ENCODE results near the gene SLIT1.

The SLIT1 gene

GRCh38 chr10:97169911-97170693 lies 15.7 kb downstream of the SLIT1 start:
- no peak for DNase-seq

GRCh38 chr10:97169063-97169462 lies 16.7 kb downstream of the SLIT1 start:
- DNase-seq = no peak

- DNase-seq = no peak
Observed at GRCh38 chr10:97168645-97169044, 17.1 kb downstream of the SLIT1 start.

GRCh38 chr10:97165499-97165898 lies 20.3 kb downstream of the SLIT1 start:
- DNase-seq = no peak

- no peak for DNase-seq
Observed at GRCh38 chr10:97163781-97164501, 21.8 kb downstream of the SLIT1 start.

GRCh38 chr10:97163181-97163580 lies 22.6 kb downstream of the SLIT1 start:
- no peak for DNase-seq

- DNase-seq = peak in 1 of 14 donors; percentile 63
Observed at GRCh38 chr10:97159646-97160305, 26.0 kb downstream of the SLIT1 start.

GRCh38 chr10:97157578-97158095 lies 28.1 kb downstream of the SLIT1 start:
- DNase-seq = peak in 2 of 14 donors; percentile 18 to 55

GRCh38 chr10:97154781-97155180 lies 31.0 kb downstream of the SLIT1 start:
- no peak for DNase-seq

- peak in 2 of 14 donors; percentile 10 to 64 for DNase-seq
Observed at GRCh38 chr10:97154162-97154561, 31.6 kb downstream of the SLIT1 start.

- DNase-seq = no peak
Observed at GRCh38 chr10:97153270-97153850, 32.4 kb downstream of the SLIT1 start.

- no peak for DNase-seq
Observed at GRCh38 chr10:97151307-97151914, 34.3 kb downstream of the SLIT1 start.

- DNase-seq = no peak
Observed at GRCh38 chr10:97150616-97151015, 35.1 kb downstream of the SLIT1 start.

GRCh38 chr10:97150013-97150595 lies 35.7 kb downstream of the SLIT1 start:
- peak in 1 of 14 donors; percentile 46 for DNase-seq

- no peak for DNase-seq
Observed at GRCh38 chr10:97149079-97149531, 36.7 kb downstream of the SLIT1 start.

- DNase-seq = peak in 1 of 14 donors; percentile 35
Observed at GRCh38 chr10:97144297-97144696, 41.5 kb downstream of the SLIT1 start.

- DNase-seq = no peak
Observed at GRCh38 chr10:97142834-97143233, 42.9 kb downstream of the SLIT1 start.

- DNase-seq = no peak
Observed at GRCh38 chr10:97140902-97141745, 44.6 kb downstream of the SLIT1 start.

GRCh38 chr10:97140049-97140846 lies 45.5 kb downstream of the SLIT1 start:
- DNase-seq = peak in 3 of 14 donors; percentile 12 to 82 (median 30)

GRCh38 chr10:97139651-97140048 lies 46.1 kb downstream of the SLIT1 start:
- no peak for DNase-seq

Data from C1 segment of cervical spinal cord (tissue), 14 donors.